Measurements from ENCODE around the gene ZNF618.

GRCh38 chr9:113976915-113977314, 100.8 kb downstream of the ZNF618 start:
- TF ChIP-seq, protein P1, sequence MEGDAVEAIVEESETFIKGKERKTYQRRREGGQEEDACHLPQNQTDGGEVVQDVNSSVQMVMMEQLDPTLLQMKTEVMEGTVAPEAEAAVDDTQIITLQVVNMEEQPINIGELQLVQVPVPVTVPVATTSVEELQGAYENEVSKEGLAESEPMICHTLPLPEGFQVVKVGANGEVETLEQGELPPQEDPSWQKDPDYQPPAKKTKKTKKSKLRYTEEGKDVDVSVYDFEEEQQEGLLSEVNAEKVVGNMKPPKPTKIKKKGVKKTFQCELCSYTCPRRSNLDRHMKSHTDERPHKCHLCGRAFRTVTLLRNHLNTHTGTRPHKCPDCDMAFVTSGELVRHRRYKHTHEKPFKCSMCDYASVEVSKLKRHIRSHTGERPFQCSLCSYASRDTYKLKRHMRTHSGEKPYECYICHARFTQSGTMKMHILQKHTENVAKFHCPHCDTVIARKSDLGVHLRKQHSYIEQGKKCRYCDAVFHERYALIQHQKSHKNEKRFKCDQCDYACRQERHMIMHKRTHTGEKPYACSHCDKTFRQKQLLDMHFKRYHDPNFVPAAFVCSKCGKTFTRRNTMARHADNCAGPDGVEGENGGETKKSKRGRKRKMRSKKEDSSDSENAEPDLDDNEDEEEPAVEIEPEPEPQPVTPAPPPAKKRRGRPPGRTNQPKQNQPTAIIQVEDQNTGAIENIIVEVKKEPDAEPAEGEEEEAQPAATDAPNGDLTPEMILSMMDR (IDR thresholded peaks at IDR 0.05): no peak
- no peak for TF ChIP-seq POLR2A (IDR thresholded peaks at IDR 0.05)

Data from ovary (tissue), 3 donors.